Mucosa of rectum (tissue), 2 donors: ENCODE results near the gene VPS36.
"Not testable (repeated sequence)": the region's sequence is repeated elsewhere in the genome, so short reads cannot be mapped to it uniquely, and the experiment has no call there.

Experiments used
- H3K27ac ChIP-seq, 2 donors: one replicate each; pipeline ENCODE4 v1.7.0; 2013; ENCODE audit warnings: inconsistent platforms in 2 of 2, low read depth in 2 of 2, low read length in 2 of 2
- H3K27me3 ChIP-seq, 2 donors: one replicate each; pipeline ENCODE4 v1.7.0; 2013; ENCODE audit warnings: low read length in 2 of 2; ENCODE audit not compliant: control insufficient read depth in 2 of 2, insufficient read depth in 2 of 2
- H3K36me3 ChIP-seq, 2 donors: one replicate each; pipeline ENCODE4 v1.7.0; 2013; ENCODE audit warnings: low read length in 2 of 2; ENCODE audit not compliant: control insufficient read depth in 2 of 2, insufficient read depth in 2 of 2
- H3K4me1 ChIP-seq, 2 donors: one replicate each; pipeline ENCODE4 v1.7.0; 2013; ENCODE audit warnings: low read length in 2 of 2, mild to moderate bottlenecking in 1 of 2; ENCODE audit not compliant: control insufficient read depth in 2 of 2, insufficient read depth in 2 of 2
- H3K4me3 ChIP-seq, 2 donors: one replicate each; pipeline ENCODE4 v1.7.0; 2013; ENCODE audit warnings: low read length in 2 of 2
- H3K9ac ChIP-seq, 2 donors: one replicate each; pipeline ENCODE4 v1.7.0; 2013; ENCODE audit warnings: low read length in 2 of 2, low read depth in 1 of 2, mild to moderate bottlenecking in 1 of 2
- H3K9me3 ChIP-seq, 2 donors: one replicate each; pipeline ENCODE4 v1.7.0; 2013; ENCODE audit warnings: low read length in 2 of 2; ENCODE audit not compliant: control insufficient read depth in 2 of 2
- donor health status: healthy.
- donor health status: Normal muscosa, but diverticular disease.

Gene VPS36

DNA sequence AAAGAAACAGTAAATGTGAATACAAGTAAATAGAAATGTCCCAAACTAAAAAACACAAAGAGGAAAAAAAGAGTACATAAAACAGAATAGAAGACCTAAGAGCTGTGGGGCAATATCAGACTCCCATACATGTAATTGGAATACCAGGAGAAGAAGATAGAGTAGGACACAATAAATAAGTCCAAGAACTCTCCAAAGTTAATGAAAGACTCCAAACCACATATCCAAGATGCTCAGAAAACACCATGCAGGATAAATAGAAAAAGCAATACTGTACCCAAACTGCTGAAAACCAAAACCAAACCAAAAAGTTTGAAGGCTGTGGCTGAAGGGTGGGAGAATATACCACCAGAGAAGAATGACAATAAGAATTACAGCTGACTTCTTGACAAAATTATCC lies 62.7 kb downstream of the VPS36 start:
- no peak overlapping the region for H3K27ac ChIP-seq
- H3K9ac ChIP-seq: no peak overlapping the region
- H3K4me1 ChIP-seq: no peaks in the 10 kb centered on the region
- no peak overlapping the region for H3K4me3 ChIP-seq
- H3K36me3 ChIP-seq: no peaks in the 10 kb centered on the region
- no peaks in the 10 kb centered on the region for H3K9me3 ChIP-seq
- H3K27me3 ChIP-seq: no peaks in the 10 kb centered on the region

DNA sequence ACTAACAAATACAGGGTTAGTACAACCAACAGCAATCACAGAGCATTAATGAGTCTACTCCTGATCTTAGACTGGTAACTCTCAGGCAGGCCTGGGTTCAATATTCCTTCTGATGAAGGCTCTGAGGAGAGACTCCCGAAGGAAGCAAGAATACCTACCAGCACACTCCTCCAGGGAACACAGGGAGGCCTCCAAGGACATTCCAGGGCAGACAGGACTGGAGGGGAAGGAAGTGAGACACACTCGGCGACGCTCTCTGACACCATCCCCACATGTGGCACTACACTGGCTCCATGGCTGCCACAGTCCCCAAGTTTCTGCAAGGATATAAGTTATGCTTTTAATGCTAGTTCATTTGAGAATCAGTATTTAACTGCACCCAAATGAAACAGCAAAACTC lies 64.6 kb downstream of the VPS36 start:
- no peaks in the 10 kb centered on the region for H3K27me3 ChIP-seq

GRCh38 chr13:52383366-52383765 lies 67.1 kb downstream of the VPS36 start:
- Histone ChIP-seq H3K4me1 (no peaks in the 10 kb centered on the region), H3K9ac (no peak overlapping the region), H3K9me3 (no peaks in the 10 kb centered on the region), H3K27ac (no peak overlapping the region), H3K36me3 (no peaks in the 10 kb centered on the region), H3K27me3 (no peaks in the 10 kb centered on the region), H3K4me3 (no peak overlapping the region)

More for the DNA sequence above, 64.6 kb downstream of the VPS36 start:
- no peak overlapping the region for H3K27ac ChIP-seq
- no peak overlapping the region for H3K9ac ChIP-seq
- H3K4me1 ChIP-seq: no peaks in the 10 kb centered on the region
- H3K9me3 ChIP-seq: no peaks in the 10 kb centered on the region
- H3K4me3 ChIP-seq: no peak overlapping the region
- H3K36me3 ChIP-seq: no peaks in the 10 kb centered on the region

GRCh38 chr13:52378312-52378711 lies 72.1 kb downstream of the VPS36 start:
- no peak overlapping the region for H3K4me3 ChIP-seq
- no peaks in the 10 kb centered on the region for H3K36me3 ChIP-seq
- H3K27ac ChIP-seq: no peak overlapping the region
- H3K9ac ChIP-seq: no peak overlapping the region
- no peaks in the 10 kb centered on the region for H3K27me3 ChIP-seq
- H3K4me1 ChIP-seq: no peaks in the 10 kb centered on the region
- no peaks in the 10 kb centered on the region for H3K9me3 ChIP-seq

- Histone ChIP-seq H3K27me3 (no peaks in the 10 kb centered on the region), H3K36me3 (no peaks in the 10 kb centered on the region), H3K9me3 (no peaks in the 10 kb centered on the region), H3K27ac (no peak overlapping the region), H3K4me1 (no peaks in the 10 kb centered on the region), H3K4me3 (no peak overlapping the region), H3K9ac (no peak overlapping the region)
These were observed 72.5 kb downstream of the VPS36 start for GRCh38 chr13:52377898-52378297.

- H3K27me3 ChIP-seq: no peaks in the 10 kb centered on the region
- H3K27ac ChIP-seq: no peak overlapping the region
- H3K36me3 ChIP-seq: no peaks in the 10 kb centered on the region
- H3K9ac ChIP-seq: no peak overlapping the region
- no peaks in the 10 kb centered on the region for H3K4me1 ChIP-seq
- H3K4me3 ChIP-seq: no peak overlapping the region
- no peaks in the 10 kb centered on the region for H3K9me3 ChIP-seq
These were observed 75.5 kb downstream of the VPS36 start for GRCh38 chr13:52374873-52375411.

- Histone ChIP-seq H3K9ac (no peak overlapping the region), H3K27me3 (no peaks in the 10 kb centered on the region), H3K9me3 (no peaks in the 10 kb centered on the region), H3K4me3 (no peak overlapping the region), H3K4me1 (no peaks in the 10 kb centered on the region), H3K36me3 (no peaks in the 10 kb centered on the region), H3K27ac (no peak overlapping the region)
These were observed 76.0 kb downstream of the VPS36 start for GRCh38 chr13:52374389-52374788.

DNA sequence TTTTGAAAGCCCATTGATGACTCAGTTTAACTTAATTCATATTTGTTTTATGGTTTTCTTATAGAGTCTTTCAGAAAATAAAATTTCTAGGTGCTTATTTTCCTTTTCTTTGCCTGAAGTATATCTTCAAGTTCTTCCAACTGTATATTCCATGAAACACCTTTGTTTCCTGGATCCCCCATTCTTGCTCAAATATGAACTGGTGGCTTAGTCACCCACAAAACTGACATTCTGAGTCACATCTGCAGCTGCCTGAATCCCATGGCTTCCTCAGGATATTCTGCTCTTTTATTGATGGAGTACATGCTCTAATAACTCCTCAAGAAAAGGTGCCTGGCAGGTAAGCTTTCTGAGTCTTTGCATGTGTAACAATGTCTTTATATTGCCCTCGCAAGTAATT lies 77.2 kb downstream of the VPS36 start:
- H3K9me3 ChIP-seq, H3K36me3 ChIP-seq, H3K9ac ChIP-seq, H3K4me1 ChIP-seq, H3K4me3 ChIP-seq, H3K27ac ChIP-seq, H3K27me3 ChIP-seq: not testable (repeated sequence)

DNA sequence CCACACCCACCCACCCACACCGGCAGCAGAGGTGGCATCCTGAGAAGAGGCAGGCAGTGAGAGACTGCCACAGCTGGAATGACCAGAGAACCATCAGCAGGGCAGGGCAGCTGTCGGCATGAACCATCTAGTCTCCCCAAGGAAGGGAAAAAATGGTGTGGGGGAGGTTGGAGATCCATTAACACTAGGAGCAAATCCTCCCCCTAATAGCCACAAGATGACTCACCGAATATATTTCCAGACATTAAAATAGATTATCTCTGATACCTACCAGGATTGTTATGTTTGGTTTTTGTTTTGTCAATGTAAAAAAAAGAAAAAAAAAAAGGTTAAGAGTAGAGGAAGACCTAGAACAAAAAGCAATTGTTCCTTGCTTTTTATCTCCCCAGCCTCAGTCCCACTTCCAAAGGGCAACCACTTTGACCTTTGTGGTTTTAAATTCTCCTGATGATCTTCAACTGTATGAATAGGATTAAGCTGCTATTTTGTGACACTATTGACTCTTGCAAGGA lies 78.6 kb downstream of the VPS36 start:
- H3K9me3 ChIP-seq: no peaks in the 10 kb centered on the region
- H3K27me3 ChIP-seq: no peaks in the 10 kb centered on the region
- no peak overlapping the region for H3K4me3 ChIP-seq
- H3K9ac ChIP-seq: no peak overlapping the region
- H3K36me3 ChIP-seq: no peaks in the 10 kb centered on the region
- H3K4me1 ChIP-seq: no peaks in the 10 kb centered on the region
- H3K27ac ChIP-seq: no peak overlapping the region

GRCh38 chr13:52366291-52366690 lies 84.1 kb downstream of the VPS36 start:
- Histone ChIP-seq H3K4me3 (no peak overlapping the region), H3K27ac (no peak overlapping the region), H3K9ac (no peak overlapping the region), H3K36me3 (no peaks in the 10 kb centered on the region), H3K9me3 (no peaks in the 10 kb centered on the region), H3K27me3 (no peaks in the 10 kb centered on the region), H3K4me1 (no peaks in the 10 kb centered on the region)
